Measurements from ENCODE around the gene STAG1. TPM values are rescaled to one million over a fixed set of nuclear protein-coding genes. Genes with fewer than 3 reads are reported as not detected.
"Not testable (repeated sequence)": the region's sequence is repeated elsewhere in the genome, so short reads cannot be mapped to it uniquely, and the experiment has no call there.

Gene STAG1
- total RNA-seq, 1 donor from 2014 or later, result 24.1 TPM

DNA sequence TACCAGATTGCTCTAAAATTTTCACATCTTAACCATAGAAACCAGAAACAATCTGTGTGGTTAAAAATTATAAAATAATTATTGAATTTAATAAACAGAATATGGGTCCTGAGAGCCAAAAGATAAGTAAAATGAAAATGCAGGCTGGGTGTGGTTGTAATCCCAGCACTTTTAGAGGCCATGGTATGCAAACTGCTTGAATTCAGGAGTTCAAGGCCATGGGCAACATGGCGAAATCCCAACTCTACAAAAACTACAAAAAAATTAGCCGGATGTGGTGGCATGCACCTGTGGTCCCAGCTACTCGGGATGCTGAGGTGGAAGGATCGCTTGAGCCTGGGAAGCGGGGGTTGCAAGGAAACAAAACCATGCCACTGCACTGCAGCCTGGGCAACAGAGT lies 236.1 kb downstream of the STAG1 start:
- H3K27me3 ChIP-seq (ENCODE audit: insufficient read depth, low read length), result no peaks in the 10 kb centered on the region
- no peaks in the 10 kb centered on the region for H3K4me1 Mint-ChIP-seq (ENCODE audit: low read depth, unreplicated experiment)
- H2AFZ ChIP-seq (ENCODE audit: low read depth, low read length), result no peak overlapping the region
- no peaks in the 10 kb centered on the region for H3K79me2 ChIP-seq (ENCODE audit: insufficient read depth, low read length)
- H4K20me1 ChIP-seq (ENCODE audit: insufficient read depth, low read length), result peaks cover 10% of the 10 kb centered on the region
- TF ChIP-seq EZH2 (IDR thresholded peaks at IDR 0.05; ENCODE audit: insufficient read depth, low read length) (no peak), CTCF (IDR thresholded peaks at IDR 0.05; ENCODE audit: insufficient read depth, low read depth, low read length) (no peak)
- no peak overlapping the region for H3K4me3 ChIP-seq (ENCODE audit: insufficient read depth, low read depth, low read length)
- no peaks in the 10 kb centered on the region for H3K36me3 ChIP-seq (ENCODE audit: insufficient read depth, low read length)
- no peaks in the 10 kb centered on the region for H3K9me3 ChIP-seq (ENCODE audit: insufficient read depth, low read depth, low read length)
- no peak overlapping the region for H3K4me2 ChIP-seq (ENCODE audit: low read length)
- peaks cover 4% of the 10 kb centered on the region for H3K36me3 Mint-ChIP-seq (ENCODE audit: low read depth, unreplicated experiment)
- H3K27ac ChIP-seq (ENCODE audit: low read depth, low read length), result no peak overlapping the region
- FAIRE-seq (no peak), DNase-seq (ENCODE audit: low read depth) (no peak)
- no peak overlapping the region for H3K4me3 Mint-ChIP-seq (ENCODE audit: unreplicated experiment)
- H3K9me3 Mint-ChIP-seq (ENCODE audit: unreplicated experiment), result no peaks in the 10 kb centered on the region
- no peaks in the 10 kb centered on the region for H3K4me1 ChIP-seq (ENCODE audit: insufficient read depth, low read length)
- no peaks in the 10 kb centered on the region for H3K27me3 Mint-ChIP-seq (ENCODE audit: low read depth, unreplicated experiment)
- H3K27ac Mint-ChIP-seq (ENCODE audit: unreplicated experiment), result no peak overlapping the region
- no peak overlapping the region for H3K9ac ChIP-seq (ENCODE audit: low read length)

DNA sequence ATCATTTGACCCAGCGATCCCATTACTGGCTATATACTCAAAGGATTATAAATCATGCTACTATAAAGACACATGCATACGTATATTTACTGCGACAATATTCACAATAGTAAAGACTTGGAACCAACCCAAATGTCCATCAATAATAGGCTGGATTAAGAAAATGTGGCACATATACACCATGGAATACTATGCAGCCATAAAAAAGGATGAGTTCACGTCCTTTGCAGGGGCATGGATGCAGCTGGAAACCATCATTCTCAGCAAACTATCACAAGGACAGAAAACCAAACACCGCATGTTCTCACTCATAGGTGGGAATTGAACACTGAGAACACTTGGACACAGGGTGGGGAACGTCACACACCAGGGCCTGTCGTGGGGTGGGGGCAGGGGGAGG lies 237.6 kb downstream of the STAG1 start:
- not testable (repeated sequence) for H3K36me3 Mint-ChIP-seq (ENCODE audit: low read depth, unreplicated experiment); H3K4me1 Mint-ChIP-seq (ENCODE audit: low read depth, unreplicated experiment); H3K36me3 ChIP-seq (ENCODE audit: insufficient read depth, low read length); H3K27me3 Mint-ChIP-seq (ENCODE audit: low read depth, unreplicated experiment); H3K27ac Mint-ChIP-seq (ENCODE audit: unreplicated experiment); H3K9me3 Mint-ChIP-seq (ENCODE audit: unreplicated experiment); H3K27me3 ChIP-seq (ENCODE audit: insufficient read depth, low read length); H3K9me3 ChIP-seq (ENCODE audit: insufficient read depth, low read depth, low read length); H3K4me3 ChIP-seq (ENCODE audit: insufficient read depth, low read depth, low read length); H2AFZ ChIP-seq (ENCODE audit: low read depth, low read length); H3K79me2 ChIP-seq (ENCODE audit: insufficient read depth, low read length); H3K9ac ChIP-seq (ENCODE audit: low read length); H3K4me3 Mint-ChIP-seq (ENCODE audit: unreplicated experiment); DNase-seq (ENCODE audit: low read depth); H3K27ac ChIP-seq (ENCODE audit: low read depth, low read length); FAIRE-seq; H3K4me2 ChIP-seq (ENCODE audit: low read length); H3K4me1 ChIP-seq (ENCODE audit: insufficient read depth, low read length)
- peaks cover 11% of the 10 kb centered on the region for H4K20me1 ChIP-seq (ENCODE audit: insufficient read depth, low read length)

DNA sequence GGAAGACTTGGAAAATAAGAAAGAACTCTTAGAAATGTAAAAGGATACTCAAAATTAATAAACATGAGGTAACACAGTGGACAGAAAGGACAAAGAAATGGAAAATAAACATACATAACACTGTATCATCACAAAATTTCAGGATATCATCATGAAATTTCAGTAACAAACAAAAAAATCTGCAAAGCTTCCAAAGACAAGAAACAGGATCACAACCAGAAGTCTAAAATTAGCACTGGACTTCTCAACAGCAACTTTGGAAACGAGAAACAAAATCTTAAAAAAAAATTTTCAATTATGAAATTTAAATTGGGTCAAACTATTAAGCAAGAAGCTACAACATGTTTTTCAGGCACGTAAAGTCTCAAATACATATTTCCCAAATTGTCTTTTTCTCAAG lies 238.8 kb downstream of the STAG1 start:
- H3K4me1 Mint-ChIP-seq (ENCODE audit: low read depth, unreplicated experiment), result no peaks in the 10 kb centered on the region
- no peaks in the 10 kb centered on the region for H3K9me3 Mint-ChIP-seq (ENCODE audit: unreplicated experiment)
- FAIRE-seq, result no peak

More for the DNA sequence above, 238.8 kb downstream of the STAG1 start:
- Histone ChIP-seq H2AFZ (ENCODE audit: low read depth, low read length) (no peak overlapping the region), H4K20me1 (ENCODE audit: insufficient read depth, low read length) (peaks cover 11% of the 10 kb centered on the region), H3K27me3 (ENCODE audit: insufficient read depth, low read length) (no peaks in the 10 kb centered on the region), H3K27ac (ENCODE audit: low read depth, low read length) (no peak overlapping the region), H3K79me2 (ENCODE audit: insufficient read depth, low read length) (no peaks in the 10 kb centered on the region), H3K4me3 (ENCODE audit: insufficient read depth, low read depth, low read length) (no peak overlapping the region), H3K4me1 (ENCODE audit: insufficient read depth, low read length) (no peaks in the 10 kb centered on the region), H3K9me3 (ENCODE audit: insufficient read depth, low read depth, low read length) (no peaks in the 10 kb centered on the region), H3K4me2 (ENCODE audit: low read length) (no peak overlapping the region), H3K36me3 (ENCODE audit: insufficient read depth, low read length) (no peaks in the 10 kb centered on the region), H3K9ac (ENCODE audit: low read length) (no peak overlapping the region)
- no peak for DNase-seq (ENCODE audit: low read depth)
- Mint-ChIP-seq H3K27me3 (ENCODE audit: low read depth, unreplicated experiment) (no peaks in the 10 kb centered on the region), H3K4me3 (ENCODE audit: unreplicated experiment) (no peak overlapping the region), H3K27ac (ENCODE audit: unreplicated experiment) (no peak overlapping the region), H3K36me3 (ENCODE audit: low read depth, unreplicated experiment) (peaks cover 6% of the 10 kb centered on the region)
- TF ChIP-seq EZH2 (IDR thresholded peaks at IDR 0.05; ENCODE audit: insufficient read depth, low read length) (no peak), CTCF (IDR thresholded peaks at IDR 0.05; ENCODE audit: insufficient read depth, low read depth, low read length) (no peak)

Measured in astrocyte (in vitro differentiated cells and primary cell).